HTR-8/SVneo (cell line): ENCODE measurements around the gene GUCA1A.
"Not testable (repeated sequence)": the region's sequence is repeated elsewhere in the genome, so short reads cannot be mapped to it uniquely, and the experiment has no call there.

Source experiments
- DNase-seq: peaks from one replicate; pipeline ENCODE4 v3.0.0; 2011; ENCODE audit warnings: low spot score, mixed read lengths; ENCODE audit not compliant: insufficient read length
- FAIRE-seq: peaks from 2 replicates; lab custom pipeline; 2011; peaks lifted over from hg19 to GRCh38; lab: Jason Lieb, UNC

The GUCA1A gene

DNA sequence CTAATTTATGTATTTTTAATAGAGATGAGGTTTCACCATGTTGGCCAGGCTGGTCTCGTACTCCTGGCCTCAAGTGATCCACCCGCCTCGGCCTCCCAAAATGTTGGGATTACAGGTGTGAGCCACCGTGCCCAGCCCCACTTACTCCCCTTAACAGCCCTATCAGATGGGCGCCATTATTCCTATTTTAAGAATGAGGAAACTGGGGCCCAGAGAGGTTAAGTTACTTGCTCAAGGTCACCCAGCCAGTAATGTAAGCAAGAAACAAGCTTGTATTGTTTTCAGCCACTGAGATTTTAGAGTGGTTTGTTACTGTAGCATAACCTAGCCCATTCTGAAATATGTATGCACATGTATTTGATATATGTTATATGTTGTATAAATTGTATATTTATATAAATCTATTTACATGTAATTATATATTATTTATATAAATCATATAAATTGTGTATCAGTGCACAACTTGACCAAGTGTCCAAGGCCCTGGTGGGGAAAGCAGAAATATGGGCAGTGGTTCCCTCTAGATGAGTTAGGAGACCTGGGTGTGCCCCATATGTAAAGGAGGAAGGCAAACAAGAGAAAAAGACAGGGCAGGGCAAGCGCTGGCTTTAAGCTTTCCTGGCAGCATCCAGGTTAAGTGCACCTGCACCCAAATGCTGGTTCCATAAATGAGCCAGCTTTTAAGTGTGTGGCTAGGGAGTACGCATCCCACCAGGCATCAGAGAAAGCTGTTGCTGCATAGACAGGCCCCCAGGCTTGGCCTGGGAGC lies 1.2 kb upstream of the GUCA1A start:
- DNase-seq (no peak), FAIRE-seq (no peak)

DNA sequence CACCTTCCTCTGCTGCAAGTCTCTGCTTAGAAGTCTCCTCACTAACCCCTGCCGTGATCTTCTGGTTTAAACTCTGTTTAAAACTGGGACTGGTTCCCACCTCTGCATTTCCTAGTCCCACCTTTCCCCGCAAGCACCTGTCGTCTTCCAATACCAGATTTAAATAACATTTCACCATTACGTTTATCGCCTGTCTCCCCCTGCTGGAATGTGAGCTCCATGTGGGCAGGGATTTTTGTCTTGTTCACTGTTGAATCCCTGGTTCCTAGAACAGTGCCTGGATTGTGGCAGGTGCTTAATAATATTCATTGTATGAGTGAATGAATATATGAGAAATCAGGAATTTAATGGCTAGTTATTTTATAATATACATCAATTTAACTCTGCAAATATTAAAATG lies 2.7 kb downstream of the GUCA1A start:
- FAIRE-seq: no peak

DNA sequence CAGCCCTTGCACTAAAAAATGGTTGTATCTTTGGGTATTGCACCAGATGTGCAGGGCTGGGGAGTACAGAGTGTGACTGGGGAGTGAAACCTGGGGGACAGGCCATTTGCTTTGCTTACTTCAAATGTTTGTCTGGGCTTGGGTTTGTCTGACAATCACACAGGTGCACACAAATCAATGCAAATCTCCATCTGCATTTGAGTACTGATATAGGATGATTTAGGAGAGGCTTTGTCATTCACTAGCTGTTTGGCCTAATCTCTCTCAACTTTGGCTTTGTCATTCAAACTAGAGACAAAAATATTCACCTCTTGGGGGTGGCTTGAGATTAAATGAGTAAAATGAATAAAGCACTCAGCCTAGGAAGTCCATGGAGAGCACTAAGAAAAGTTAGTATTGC lies 3.8 kb downstream of the GUCA1A start:
- FAIRE-seq (no peak), DNase-seq (no peak)

More for the DNA sequence above, 2.7 kb downstream of the GUCA1A start:
- no peak for DNase-seq

DNA sequence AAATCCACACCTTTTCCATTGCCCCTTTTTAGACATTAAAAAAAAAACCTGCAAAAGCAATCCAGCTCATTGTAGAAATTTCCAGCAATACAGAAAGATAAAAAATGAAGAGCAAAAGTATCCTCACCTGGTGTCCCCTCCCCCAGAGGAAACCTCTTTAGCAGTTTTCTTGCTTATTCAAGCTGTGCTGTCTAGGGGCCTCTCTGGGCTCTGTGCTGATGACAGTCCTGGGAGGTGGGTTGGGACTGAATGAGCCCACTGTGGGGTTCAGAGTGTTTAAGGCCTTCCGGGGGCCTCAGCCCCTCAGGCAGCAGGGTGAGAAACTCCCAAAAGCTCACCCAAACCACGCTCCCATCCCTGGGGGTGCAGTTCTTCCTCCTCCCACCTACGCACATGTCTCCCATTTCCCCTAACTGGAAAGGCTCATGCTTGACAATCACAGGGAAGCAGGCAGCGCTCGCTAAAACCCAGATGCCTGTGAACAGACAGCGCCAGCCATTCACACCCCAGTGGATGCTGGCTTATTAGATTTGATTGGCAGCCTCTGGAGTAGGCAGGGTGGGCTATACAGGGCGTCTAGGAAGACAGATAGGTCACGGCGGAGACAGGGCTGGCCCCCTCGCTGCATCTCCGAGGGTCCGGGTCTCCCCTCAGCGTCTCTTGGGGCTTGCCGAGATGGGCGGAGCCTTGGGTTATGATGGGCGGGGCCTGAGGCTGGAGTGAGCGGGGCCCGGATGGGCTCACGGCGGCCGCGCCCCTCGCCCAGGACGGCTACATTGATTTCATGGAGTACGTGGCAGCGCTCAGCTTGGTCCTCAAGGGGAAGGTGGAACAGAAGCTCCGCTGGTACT lies 4.6 kb downstream of the GUCA1A start:
- FAIRE-seq (no peak), DNase-seq (no peak)

DNA sequence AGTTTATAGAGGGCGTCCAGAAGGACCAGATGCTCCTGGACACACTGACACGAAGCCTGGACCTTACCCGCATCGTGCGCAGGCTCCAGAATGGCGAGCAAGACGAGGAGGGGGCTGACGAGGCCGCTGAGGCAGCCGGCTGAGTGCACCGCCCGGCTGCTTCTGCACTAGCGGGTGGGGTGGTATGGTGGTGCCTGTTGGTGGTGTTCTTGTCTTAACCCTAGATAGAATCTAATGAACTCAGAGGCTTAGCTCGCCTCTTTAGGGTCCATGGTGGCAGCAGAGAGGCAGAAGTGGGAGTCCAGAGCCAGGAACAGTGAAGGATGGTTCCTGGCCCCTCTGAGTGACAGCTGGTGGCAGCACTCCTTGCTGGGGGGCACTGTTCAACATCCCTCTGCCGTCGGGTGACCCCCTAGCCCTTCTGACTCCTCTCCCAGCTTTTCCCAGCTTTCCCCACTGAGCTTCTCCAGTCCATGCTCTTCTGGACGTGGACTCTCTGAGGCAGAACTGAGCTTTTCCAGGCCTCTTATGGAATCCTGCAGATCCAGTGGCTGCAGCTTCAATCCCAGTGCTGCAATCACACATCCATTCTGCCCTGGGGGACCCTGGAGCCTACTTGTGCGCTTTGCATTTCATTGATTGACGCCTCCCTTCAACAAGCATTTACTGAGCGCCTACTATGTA lies 6.2 kb downstream of the GUCA1A start:
- FAIRE-seq (no peak), DNase-seq (no peak)

DNA sequence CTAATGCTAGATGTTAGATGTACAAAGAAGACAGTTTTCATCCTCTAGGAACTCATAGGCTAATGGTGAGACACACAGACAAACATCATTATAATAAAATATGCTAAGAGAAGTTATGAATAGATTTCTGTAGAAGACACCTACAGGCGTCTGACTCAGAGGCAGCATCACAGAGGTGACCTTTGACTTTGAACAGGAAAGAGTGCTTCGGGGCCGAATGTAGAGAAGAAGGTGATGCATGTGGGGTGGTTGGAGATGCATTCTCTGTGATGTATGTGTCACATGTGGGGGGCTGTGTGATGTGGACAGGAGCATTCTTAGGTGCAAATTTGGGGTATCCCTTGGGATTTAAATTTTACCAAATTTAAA lies 6.8 kb downstream of the GUCA1A start:
- FAIRE-seq: no peak
- DNase-seq: no peak

DNA sequence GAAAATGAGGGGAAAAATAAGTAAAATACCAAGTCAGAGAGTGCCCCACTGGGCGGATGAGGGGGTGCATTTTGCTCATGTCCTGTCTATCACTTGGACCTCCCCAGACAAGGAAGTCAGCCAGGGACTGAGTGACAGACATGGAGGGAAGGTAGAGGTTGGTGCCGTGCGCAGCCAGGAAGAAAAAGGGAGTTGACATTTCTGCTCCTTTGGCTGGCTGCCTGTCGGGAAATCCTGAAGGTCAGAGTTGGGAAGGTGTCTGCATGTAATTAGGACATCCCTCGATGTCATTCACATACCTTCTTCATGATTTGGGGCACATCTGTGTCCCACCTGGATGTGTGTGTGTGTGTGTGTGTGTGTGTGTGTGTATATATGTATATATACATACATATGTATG lies 8.9 kb downstream of the GUCA1A start:
- FAIRE-seq: no peak
- DNase-seq: no peak

DNA sequence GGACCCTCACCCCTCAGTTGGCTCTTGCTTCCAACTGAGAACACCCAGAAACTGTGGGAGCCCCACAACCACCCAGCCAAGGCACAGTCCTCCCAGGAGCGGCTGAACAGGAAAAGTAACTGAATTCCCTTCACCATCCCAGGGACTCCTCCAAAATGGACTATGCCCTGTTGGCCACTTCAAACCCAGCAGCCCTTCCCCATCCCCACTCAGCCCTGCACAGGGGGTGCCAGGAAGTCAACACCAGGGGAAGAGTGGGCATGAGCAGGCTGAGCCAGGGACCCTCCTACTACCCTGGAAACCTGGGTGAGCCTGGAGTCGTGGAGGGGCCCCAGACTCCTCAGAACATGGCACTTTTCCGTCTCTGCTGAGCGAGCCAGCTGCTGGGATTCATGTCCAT lies 11.3 kb downstream of the GUCA1A start:
- FAIRE-seq (no peak), DNase-seq (no peak)

DNA sequence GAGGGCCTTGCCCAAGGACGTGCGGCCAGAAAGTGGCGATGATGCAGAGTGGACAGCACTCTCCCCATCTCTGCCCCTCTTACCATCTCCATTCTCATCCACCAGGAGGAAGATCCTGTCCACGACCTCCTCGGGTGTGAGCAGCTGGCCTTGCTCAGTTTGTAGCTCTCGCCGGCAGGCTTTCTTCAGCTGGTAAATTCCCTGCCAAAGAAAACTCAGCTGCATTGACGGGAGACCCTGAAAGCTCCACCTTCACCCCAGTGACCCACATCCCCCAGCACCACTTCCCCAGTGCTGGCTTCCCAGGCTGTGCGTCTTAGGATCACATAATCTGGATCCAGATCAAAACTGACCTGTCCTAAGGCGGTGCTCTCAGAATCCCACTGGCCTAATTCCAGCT lies 12.4 kb downstream of the GUCA1A start:
- no peak for FAIRE-seq
- no peak for DNase-seq

DNA sequence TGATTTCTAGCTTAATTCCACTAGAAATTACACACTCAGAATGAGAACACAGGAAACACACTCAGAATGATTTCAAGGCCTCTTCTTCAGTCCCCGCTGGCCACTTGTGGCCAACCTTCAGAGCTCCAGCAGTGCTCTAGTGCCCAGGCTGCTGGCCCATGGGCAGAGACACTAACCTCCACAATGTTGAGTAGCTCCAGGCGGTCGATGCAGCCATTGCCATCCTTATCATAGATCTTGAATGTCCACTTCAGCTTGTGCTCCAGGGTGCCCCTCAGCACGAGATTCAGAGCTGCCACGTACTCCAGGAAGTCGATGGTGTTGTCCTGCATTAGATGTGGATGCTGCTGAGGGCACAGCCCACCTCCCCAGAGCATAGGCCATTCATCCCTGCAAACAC lies 15.2 kb downstream of the GUCA1A start:
- DNase-seq (no peak), FAIRE-seq (no peak)

DNA sequence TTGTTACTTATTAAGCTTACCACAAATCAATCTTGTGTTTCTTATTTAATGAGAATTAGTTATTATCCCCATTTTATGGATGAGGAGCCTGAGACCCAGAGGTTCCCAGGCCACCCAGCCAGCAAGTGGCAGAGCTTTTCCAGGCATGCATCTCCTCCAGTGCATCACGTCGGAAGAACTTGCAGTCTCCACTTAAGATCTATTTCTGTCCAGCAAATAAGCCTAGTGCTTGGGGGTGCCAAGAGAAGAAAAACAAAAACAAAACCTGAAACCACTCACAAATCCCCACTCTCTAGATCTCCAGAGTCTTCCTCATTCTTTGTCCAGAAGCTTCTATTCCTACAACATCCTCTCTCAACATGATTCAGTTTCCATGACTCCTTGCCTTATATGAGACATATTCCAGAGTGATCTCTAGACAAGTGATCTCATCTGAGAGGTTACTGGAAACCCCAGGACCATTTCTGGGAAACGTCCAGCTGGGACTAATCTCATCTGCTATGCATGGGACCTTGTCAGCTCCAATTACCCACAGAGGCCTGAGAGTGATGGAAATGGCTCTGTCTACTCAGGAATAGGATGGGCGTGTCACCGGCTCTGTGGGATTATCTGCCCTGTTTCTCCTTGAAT lies 17.5 kb downstream of the GUCA1A start:
- DNase-seq: no peak
- no peak for FAIRE-seq

DNA sequence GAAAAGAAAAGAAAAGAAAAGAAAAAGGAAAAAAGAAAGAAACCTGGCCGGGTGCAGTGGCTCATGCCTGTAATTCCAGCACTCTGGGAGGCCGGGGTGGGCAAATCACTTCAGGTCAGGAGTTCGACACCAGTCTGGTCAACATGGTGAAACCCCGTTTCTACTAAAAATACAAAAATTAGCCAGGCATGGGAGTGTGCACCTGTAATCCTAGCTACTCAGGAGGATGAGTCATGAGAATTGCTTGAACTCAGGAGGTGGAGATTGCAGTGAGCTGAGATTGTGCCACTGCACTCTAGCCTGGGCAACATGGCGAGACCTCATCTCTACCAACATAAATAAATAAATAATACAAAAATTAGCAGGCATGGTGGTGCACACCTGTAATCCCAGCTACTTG lies 19.2 kb downstream of the GUCA1A start:
- DNase-seq, FAIRE-seq: not testable (repeated sequence)

DNA sequence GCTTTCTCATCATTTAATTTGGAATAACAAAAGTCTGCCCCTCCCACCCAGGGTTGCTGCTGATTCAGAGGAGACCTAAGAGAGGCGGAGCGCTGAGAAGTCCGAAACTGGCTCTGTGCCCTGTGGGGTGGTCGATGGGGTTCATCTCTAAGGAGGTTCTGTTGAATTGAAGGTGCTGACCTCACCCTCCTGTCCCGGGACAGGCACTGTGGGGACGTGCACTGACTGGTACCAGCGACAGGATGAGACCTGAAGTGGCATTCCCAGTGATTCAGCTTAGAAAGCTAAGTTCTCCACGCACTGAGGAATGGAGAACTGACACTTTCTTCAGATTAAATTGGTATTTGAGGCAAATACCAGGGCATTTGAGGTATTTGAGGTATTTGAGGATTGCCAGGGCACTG lies 20.3 kb downstream of the GUCA1A start:
- FAIRE-seq (no peak), DNase-seq (peak; percentile 46)

DNA sequence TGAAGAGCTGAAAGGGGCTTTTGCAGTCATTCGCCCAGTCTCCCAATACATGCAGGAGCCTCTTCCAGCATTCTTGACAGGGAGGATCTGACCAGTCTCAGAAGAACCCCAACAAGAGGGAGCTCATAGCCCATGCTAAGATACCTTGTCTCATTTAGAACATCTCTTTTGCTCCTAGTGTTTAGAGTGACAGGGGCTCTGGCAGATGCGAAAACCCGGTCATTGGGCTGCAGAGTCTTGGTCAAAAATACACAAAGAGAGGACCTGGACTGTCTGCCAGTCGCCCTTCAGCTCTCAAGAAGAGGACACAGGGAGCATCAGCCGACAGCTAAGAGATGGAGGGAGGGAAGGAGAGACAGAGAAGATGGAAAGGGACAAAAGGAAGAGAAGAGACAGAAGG lies 20.9 kb downstream of the GUCA1A start:
- FAIRE-seq: no peak

DNA sequence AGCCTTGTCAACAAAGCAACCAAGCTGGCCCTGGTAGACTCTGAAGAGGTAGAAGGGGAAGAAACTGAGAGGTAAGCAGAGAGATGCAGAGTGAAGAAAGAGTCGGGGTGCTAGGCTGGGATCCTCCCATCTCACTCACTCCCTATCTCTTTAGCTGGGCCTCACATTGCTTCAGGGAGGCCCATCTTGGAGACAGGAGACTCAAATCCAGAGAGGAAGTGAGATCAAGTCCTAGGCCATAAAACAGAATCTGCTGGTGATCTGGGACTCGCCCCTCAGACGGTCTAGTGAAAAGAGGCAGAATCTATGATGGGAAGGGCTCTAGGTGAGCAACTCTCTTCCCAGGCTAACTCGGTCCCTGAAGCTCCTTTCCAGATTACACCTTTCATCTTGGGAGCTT lies 22.3 kb downstream of the GUCA1A start:
- no peak for FAIRE-seq
- DNase-seq: no peak

More for the DNA sequence above, 20.9 kb downstream of the GUCA1A start:
- no peak for DNase-seq

DNA sequence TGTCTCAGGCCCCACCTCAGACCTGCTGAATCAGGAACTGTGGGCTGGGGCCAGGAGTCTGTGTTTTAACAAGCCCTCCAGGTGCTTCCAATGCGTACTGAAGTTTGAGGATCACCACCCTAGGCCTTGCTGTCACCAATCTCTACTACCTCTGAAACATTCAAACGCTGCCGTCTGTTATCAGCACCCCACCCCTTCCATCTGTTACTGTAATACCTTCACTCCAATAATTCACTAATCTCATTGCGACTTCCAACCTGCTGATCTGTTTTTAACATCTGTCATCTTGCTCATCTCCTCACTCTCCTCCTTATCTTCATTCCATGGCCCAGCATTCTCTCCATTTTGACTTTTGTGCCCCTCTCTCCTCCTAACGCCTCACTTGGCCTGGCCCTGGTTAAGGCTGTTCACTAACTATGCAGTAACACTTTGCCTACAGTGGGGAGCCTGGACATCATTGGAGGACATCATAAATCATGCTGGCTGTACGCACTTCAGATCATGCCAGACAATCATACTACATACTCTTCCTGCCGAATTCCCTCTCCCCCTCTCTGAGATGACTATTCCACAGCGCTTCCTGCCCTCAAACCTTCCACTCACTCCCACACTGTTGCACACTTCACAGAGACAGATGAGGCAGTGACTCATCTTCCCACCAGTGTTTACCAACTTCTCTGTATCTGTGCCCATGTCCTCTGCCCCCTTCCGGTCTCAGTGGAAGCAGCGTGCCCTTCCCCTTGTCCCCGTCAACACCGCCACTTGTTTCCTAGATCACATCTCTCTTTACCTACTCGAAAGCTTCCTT lies 24.6 kb downstream of the GUCA1A start:
- DNase-seq (peak; percentile 61), FAIRE-seq (peak; percentile 83)

DNA sequence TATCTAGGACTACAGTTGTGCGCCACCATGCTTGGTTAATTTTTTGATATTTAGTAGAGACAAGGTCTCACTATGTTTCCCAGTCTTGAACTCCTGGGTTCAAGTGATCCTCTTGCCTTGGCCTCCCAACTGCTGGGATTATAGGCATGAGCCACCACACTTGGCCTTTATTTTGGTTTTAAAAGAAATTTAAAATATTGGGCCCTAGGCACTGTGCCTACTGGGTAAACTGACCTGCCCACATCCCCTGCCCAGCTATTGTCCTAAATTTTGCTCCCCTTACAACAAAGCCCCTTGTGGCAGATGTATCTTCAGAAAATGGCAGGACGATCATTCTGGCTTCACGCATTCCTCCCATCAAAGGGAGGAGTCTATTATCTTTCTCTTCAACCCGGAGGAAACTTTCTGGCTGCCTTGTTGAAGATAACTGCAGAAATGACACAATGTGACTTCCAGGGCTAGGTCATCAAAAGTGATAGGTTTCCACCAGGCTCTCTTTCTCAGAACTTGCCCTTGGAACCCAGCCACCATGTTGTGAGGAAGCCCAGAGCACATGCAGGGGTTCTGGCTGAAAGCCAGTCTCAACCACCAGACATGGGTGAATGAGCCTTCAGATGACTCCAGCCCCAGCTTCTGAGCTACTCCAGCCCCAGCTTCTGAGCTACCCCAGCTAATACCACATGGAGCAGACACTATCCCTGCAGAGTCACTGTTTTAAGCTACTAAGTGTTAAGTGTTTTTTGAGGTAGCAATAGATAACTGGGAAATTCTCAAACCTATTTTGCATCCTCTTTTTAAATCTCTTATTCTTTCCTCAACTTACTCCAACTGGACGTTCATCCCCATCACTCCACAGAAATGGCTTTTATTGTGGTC lies 26.2 kb downstream of the GUCA1A start:
- FAIRE-seq (no peak), DNase-seq (no peak)

DNA sequence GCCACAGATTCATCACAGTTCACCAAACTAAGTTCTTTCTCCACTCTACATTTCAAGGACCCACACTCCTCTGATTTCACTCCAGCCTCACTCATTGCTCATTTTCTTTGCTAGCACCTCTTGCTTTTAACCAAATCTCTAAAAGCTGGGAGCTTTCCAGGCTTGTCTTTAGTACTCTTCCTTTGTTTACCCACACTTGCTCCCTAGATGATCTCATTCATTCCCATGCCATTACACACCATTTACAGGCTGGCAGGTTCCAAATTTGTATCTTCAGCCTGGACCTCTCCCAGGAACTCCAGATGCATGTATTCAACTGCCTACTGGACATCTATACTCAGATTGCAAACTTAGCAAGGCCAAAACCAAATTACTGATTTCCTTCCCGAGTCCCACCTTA lies 26.9 kb downstream of the GUCA1A start:
- no peak for DNase-seq
- no peak for FAIRE-seq

DNA sequence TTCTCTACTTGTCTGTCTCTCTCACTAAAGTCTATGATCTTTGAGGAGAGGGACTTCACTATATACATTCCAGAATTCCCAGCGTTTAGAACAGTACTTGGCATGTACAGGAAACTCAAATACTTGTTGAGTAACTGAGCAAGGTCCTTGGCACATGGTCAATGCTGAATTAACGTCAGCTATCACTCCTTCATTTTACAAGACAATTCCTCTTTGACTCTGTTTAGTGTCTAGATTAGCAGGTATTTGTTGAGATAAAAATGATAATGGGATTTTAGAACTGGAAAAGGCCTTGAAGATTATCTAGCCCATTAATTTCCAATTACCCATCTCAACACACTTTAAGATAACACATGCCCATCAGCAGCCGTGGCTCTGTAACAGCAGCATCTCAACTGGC lies 28.2 kb downstream of the GUCA1A start:
- no peak for FAIRE-seq

More for the DNA sequence above, 28.2 kb downstream of the GUCA1A start:
- no peak for DNase-seq
